AG04449 (cell line): ENCODE data around the gene CECR2.

Experiments
- CTCF ChIA-PET: fragments of 350-600 bp; formaldehyde crosslinking; extraction: SDS; loops from one replicate; lab custom pipeline; 2021; ENCODE audit warnings: antibody characterized with exemption; lab: Yijun Ruan, JAX
- POLR2A ChIA-PET: fragments of 400-600, 350-600 bp; formaldehyde crosslinking; extraction: SDS; loops from one replicate; lab custom pipeline; 2020; ENCODE audit warnings: antibody characterized with exemption, inconsistent platforms; lab: Yijun Ruan, JAX
- DNase-seq: peaks from one replicate; pipeline ENCODE4 v3.0.0-alpha.2; 2010; ENCODE audit warnings: low read depth, low spot score
- H3K4me3 ChIP-seq: 2 replicates; pipeline ENCODE4 v1.5.1; 2011; ENCODE audit warnings: low read depth, mild to moderate bottlenecking, control low read depth, low read length
- CTCF ChIP-seq: IDR thresholded peaks from one replicate; pipeline ENCODE4 v1.5.1; 2011; ENCODE audit warnings: mild to moderate bottlenecking, moderate library complexity, low read length, control low read depth, inconsistent platforms; ENCODE audit not compliant: insufficient read depth; ENCODE audit errors: missing control alignments

CECR2 gene

GRCh38 chr22:17548756-17549035, 179.4 kb downstream of the CECR2 start:
- CTCF ChIA-PET: interaction anchor here (1.3 kb wide), 1 partner anchor 10 kb away, joined by 3 read pairs; no protein-coding TSS in a partner anchor
- TF ChIP-seq CTCF: no peak
- no peak overlapping the region for H3K4me3 ChIP-seq
- DNase-seq: no peak
- POLR2A ChIA-PET: no interaction called here

GRCh38 chr22:17549183-17549582, 179.9 kb downstream of the CECR2 start:
- ChIA-PET CTCF (interaction anchor here (1.3 kb wide), 1 partner anchor 10 kb away, joined by 3 read pairs; no protein-coding TSS in a partner anchor), POLR2A (interaction anchor here (0.6 kb wide), 1 partner anchor 136 kb away, joined by 3 read pairs; no protein-coding TSS in a partner anchor)
- H3K4me3 ChIP-seq: no peak overlapping the region
- DNase-seq: no peak
- TF ChIP-seq CTCF: no peak

GRCh38 chr22:17549655-17550054, 180.4 kb downstream of the CECR2 start:
- no peak for DNase-seq
- no peak for TF ChIP-seq CTCF
- POLR2A ChIA-PET: interaction anchor here (0.6 kb wide), 1 partner anchor 136 kb away, joined by 3 read pairs; no protein-coding TSS in a partner anchor
- CTCF ChIA-PET: no interaction called here
- H3K4me3 ChIP-seq: no peak overlapping the region

GRCh38 chr22:17552737-17553136, 183.5 kb downstream of the CECR2 start:
- no peak overlapping the region for H3K4me3 ChIP-seq
- POLR2A ChIA-PET: no interaction called here
- DNase-seq: no peak
- CTCF ChIA-PET: interaction anchor here (1.0 to 8.2 kb wide), 5 partner anchors 14 to 381 kb away, joined by 3 to 99 read pairs (median 4); no protein-coding TSS in a partner anchor
- TF ChIP-seq CTCF: no peak

- CTCF ChIA-PET: interaction anchor here (1.1 to 8.2 kb wide), 5 partner anchors 18 to 387 kb away, joined by 3 to 99 read pairs (median 12); no protein-coding TSS in a partner anchor
- H3K4me3 ChIP-seq: no peak overlapping the region
- POLR2A ChIA-PET: no interaction called here
- TF ChIP-seq CTCF: no peak
- no peak for DNase-seq
These were observed 185.6 kb downstream of the CECR2 start for GRCh38 chr22:17554814-17555213.

- POLR2A ChIA-PET: no interaction called here
- CTCF ChIA-PET: interaction anchor here (0.6 to 8.2 kb wide), 32 partner anchors 7 to 519 kb away, joined by 3 to 99 read pairs (median 4); partner anchors contain the start of gene PEX26
- DNase-seq: no peak
- TF ChIP-seq CTCF: no peak
- no peak overlapping the region for H3K4me3 ChIP-seq
These were observed 189.9 kb downstream of the CECR2 start for GRCh38 chr22:17559188-17559587.
